NCI-H69 (cell line): ENCODE results near the gene DPYSL4.

ENCODE experiments used
- DNase-seq: peaks from one replicate; lab custom pipeline; 2025; lab: John Stamatoyannopoulos, UW

The DPYSL4 gene

DNA sequence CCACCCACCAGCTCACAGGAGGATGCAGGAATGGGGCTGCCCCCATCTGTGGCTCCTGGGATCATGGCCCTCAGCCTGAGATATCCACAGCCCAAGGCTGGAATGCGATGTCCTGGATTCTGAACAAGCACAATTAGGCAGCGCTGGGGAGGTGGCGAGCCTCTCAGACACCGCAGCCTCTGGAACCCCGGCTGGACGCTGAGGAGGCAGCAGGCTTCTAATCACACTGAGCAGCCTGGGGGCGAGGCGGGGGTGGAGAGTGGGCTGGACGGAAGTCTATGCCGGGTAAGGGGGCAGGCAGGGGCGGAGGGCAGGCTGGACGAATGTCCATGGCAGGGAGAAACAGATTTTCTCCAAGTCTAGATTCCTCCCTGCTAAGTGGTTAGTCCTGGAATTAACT lies 56.4 kb downstream of the DPYSL4 start:
- DNase-seq, result no peak

- DNase-seq, result no peak
Observed at GRCh38 chr10:132243626-132244025, 56.9 kb downstream of the DPYSL4 start.

- no peak for DNase-seq
Observed at GRCh38 chr10:132245056-132245455, 58.3 kb downstream of the DPYSL4 start.

GRCh38 chr10:132246296-132246695 lies 59.5 kb downstream of the DPYSL4 start:
- no peak for DNase-seq

GRCh38 chr10:132247943-132248342 lies 61.2 kb downstream of the DPYSL4 start:
- DNase-seq, result no peak

DNA sequence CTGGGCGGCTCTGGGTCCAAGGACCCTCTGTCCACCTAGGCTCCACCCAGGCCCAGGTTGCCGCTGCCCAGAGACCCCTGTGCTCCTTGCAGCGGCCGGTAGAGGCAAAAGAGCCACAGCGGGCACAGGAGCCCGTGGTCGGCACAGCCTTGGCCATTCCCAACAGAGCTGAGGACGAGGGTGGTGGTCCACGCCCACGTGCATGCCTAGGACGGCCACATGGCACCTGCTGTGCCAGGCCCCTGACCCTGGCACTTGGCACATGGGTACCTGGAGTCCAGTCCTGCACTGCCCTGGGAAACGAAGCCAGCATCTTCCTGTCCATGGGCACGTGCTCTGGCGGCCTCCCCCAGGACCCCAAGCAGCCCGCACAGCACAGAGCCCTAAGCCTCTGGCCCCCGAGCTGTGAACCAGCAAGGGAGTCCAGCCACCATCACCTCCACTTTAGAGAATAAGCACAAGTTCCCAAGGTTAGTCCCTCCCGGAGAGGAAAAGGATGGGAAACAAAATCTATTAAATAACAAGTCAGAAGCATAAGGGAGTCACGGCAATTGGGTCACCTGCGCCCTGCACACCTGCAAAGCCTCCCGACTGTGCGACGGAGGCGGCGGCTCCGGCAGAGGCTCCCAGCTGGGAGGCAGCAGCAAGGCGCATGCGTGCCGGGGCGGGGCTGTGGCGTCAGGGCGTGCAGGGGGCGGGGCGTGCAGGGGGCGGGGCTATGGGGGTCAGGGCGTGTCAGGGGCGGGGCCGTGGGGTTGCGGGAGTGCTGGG lies 61.9 kb downstream of the DPYSL4 start:
- peak; percentile 78 for DNase-seq

GRCh38 chr10:132249226-132249724 lies 62.5 kb downstream of the DPYSL4 start:
- no peak for DNase-seq

DNA sequence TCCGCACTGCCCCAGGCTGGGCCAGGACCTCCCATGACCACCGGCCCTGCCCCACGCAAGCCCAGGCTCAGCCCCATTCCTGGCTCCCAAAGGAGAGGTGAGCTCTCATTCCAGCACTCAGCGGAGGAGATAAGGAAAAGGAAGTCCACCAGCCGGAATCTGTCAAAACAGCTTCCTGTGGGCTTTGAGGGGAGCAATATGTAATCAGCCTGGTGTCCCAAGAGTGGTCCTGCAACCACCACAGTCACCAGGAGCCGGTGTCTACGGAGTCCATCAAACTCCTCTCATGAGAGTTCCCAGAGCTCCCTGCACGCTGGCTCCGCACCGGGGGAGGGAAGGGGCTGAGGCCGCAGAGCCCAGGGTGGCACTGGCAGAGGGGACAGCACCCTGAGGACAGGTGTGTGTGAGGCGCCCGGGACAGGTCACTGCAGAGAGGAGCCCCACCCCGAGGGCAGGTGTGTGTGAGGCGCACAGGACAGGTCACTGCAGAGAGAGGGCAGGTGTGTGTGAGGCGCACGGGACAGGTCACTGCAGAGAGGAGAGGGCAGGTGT lies 63.2 kb downstream of the DPYSL4 start:
- no peak for DNase-seq

DNA sequence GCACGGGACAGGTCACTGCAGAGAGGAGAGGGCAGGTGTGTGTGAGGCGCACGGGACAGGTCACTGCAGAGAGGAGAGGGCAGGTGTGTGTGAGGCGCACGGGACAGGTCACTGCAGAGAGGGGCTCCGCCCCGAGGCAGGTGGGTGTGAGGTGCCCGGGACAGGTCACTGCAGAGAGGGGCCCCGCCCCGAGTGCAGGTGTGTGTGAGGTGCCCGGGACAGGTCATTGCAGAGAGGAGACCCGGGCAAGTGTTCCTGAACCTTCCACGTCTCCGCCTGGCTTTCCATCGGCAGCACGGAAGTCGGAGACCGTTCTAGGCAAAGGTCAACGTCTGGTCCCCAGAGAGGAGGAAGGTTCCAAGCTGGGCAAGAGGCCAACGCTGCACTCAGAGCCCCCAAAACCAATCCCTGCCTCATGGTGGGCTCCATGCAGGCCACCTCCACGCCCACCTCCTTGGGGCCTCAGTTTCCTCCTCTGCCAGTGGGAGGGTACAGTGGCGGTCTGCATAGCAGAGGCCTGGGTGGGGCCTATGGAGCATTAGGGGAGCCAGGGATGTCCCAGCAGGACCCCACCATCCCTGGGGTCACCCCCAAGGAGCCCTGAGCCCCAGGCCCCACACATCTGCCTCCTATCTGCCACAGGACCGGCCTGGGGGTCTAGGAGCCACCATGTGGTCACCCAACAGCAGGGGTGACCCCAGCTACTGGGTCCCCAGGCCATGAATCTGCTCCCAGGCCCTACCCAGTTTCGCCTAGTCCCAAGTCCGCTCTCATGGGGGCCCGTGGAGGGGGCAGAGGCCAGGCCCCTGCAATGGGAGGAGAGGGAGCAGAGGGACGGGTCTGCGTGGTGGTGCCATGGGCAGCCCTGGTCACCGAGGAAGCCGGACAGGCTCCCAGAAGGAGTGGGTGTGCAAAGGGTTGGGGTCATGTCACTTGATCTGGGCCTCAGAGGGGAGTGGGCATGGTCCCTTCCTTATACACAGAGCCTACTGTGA lies 64.0 kb downstream of the DPYSL4 start:
- no peak for DNase-seq

- no peak for DNase-seq
Observed at GRCh38 chr10:132251928-132252327, 65.2 kb downstream of the DPYSL4 start.

DNA sequence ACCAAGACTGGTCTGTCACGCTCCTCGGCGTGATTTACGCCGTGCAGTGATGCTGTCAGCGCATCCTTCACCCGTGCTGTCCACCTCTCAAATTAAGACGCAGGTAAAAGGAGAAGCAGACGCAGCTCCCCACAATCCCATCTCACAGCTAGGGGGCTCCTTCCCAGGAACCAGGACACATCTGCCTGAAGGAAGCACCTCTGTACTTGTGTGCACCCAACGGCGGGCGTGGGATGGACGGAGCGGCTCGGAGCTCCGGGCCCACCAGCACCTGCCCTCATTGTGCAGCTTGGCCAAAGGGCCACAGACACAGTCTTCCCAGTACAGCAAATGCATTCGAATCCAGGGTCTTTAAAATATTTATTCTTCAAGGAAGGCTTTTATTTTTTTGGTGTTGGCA lies 65.7 kb downstream of the DPYSL4 start:
- DNase-seq, result no peak

DNA sequence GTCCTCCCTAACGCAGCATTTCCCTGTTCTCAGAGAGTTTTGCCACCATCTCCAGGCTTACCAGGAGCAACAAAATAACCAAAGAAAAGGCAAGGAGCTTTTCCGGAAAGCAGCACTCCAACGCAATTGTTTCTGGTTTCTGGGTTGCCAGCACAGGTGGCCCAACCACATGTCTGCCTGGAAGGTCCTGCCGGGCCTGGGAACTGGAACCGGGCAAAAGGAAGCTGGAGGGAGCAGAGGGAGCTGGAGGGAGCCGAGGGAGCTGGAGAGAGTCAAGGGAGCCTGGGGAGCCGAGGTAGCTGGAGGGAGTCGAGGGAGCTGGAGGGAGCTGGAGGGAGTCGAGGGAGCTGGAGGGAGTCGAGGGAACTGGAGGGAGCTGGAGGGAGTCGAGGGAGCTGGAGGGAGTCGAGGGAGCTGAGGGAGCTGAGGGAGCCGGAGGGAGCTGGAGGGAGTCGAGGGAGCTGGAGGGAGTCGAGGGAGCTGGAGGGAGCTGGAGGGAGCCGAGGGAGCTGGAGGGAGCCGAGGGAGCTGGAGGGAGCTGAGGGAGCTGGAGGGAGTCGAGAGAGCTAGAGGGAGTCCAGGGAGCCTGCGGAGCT lies 66.4 kb downstream of the DPYSL4 start:
- no peak for DNase-seq

GRCh38 chr10:132254841-132255240 lies 68.1 kb downstream of the DPYSL4 start:
- DNase-seq, result no peak
